Natural killer cell (primary cell): ENCODE data around the gene C18orf32. TPM values are rescaled to one million over a fixed set of nuclear protein-coding genes. Genes with fewer than 3 reads are reported as not detected.
A peak's percentile ranks its signal among the peaks of the same experiment; 100 is the strongest.
"Not testable (repeated sequence)": the region's sequence is repeated elsewhere in the genome, so short reads cannot be mapped to it uniquely, and the experiment has no call there.

Source experiments
- ATAC-seq, 3 donors: fragments of 150-1000 bp in 2 of 3; fragments of 200-7000 bp in 1 of 3; cut with Tn5 transposase; 1 replicate in 1 of 3; 2 replicates in 2 of 3; pipeline ENCODE4 v1.10.0; 2021; ENCODE audit warnings: mild to moderate bottlenecking in 2 of 3, moderate library complexity in 2 of 3
- DNase-seq, 2 donors: peaks; one replicate each; pipeline versions ENCODE4 v3.0.0 to v3.0.0-alpha.2; 2013 to 2021; ENCODE audit warnings: mixed read lengths in 1 of 2
- H3K27ac ChIP-seq: one replicate; pipeline ENCODE4 v1.5.1; 2013; ENCODE audit warnings: mild to moderate bottlenecking, low read length
- H3K27me3 ChIP-seq: one replicate; pipeline ENCODE4 v1.6.1; 2013; ENCODE audit warnings: low read length; ENCODE audit not compliant: control insufficient read depth, insufficient read depth
- H3K36me3 ChIP-seq: one replicate; pipeline ENCODE4 v1.6.1; 2013; ENCODE audit warnings: low read length; ENCODE audit not compliant: control insufficient read depth, insufficient read depth
- H3K4me1 ChIP-seq: one replicate; pipeline ENCODE4 v1.6.1; 2013; ENCODE audit warnings: low read length; ENCODE audit not compliant: control insufficient read depth, insufficient read depth
- H3K4me3 ChIP-seq: one replicate; pipeline ENCODE4 v1.5.1; 2013; ENCODE audit warnings: low read length
- H3K9me3 ChIP-seq: one replicate; pipeline ENCODE4 v1.6.1; 2013; ENCODE audit warnings: low read length; ENCODE audit not compliant: control insufficient read depth, insufficient read depth
- H3K27ac Mint-ChIP-seq, 2 donors: one replicate each; pipeline ENCODE4 v1.8.0; 2022; ENCODE audit warnings: mild to moderate bottlenecking in 2 of 2, mixed read lengths in 2 of 2, moderate library complexity in 1 of 2
- H3K27me3 Mint-ChIP-seq, 2 donors: one replicate each; pipeline ENCODE4 v1.8.0; 2022; ENCODE audit warnings: low read depth in 2 of 2, mixed read lengths in 2 of 2
- H3K36me3 Mint-ChIP-seq: one replicate; pipeline ENCODE4 v1.8.0; 2022; ENCODE audit warnings: mixed read lengths
- H3K4me1 Mint-ChIP-seq, 2 donors: one replicate each; pipeline ENCODE4 v1.8.0; 2022; ENCODE audit warnings: mixed read lengths in 2 of 2
- H3K4me3 Mint-ChIP-seq: one replicate; pipeline ENCODE4 v1.8.0; 2022; ENCODE audit warnings: mild to moderate bottlenecking, moderate library complexity, mixed read lengths
- H3K9me3 Mint-ChIP-seq, 2 donors: one replicate each; pipeline ENCODE4 v1.8.0; 2022; ENCODE audit warnings: mixed read lengths in 2 of 2
- CTCF ChIP-seq: fragments of 200-600 bp; IDR thresholded peaks from one replicate; pipeline ENCODE4 v1.8.0; 2022; ENCODE audit warnings: antibody characterized with exemption
- WGBS: methylation state at CpG from one replicate; pipeline ENCODE4 v1.1.7; 2013; ENCODE audit warnings: missing lambda C conversion rate; ENCODE audit not compliant: insufficient coverage; 5-methylcytosine and 5-hydroxymethylcytosine counted together
- intact Hi-C: fragments of 100-400 bp; cut with micrococcal nuclease; formaldehyde crosslinking; loops from one replicate; pipeline ENCODE4 v1.14.2; 2022
- total RNA-seq, 4 donors: library from RNA; stranded (reverse); fragments of 120-200 nt in 1 of 4; gene quantifications; one replicate each; pipeline versions ENCODE4 v1.2.3 to v1.2.4, GENCODE V29; 2013 to 2022

The C18orf32 gene
- total RNA-seq, 3 donors from 2014 or later (not counting 1 experiment from before 2014, with no cell fraction given): 18.8 to 28.0 (median 23.9) TPM

GRCh38 chr18:49459404-49460171, 27.4 kb downstream of the C18orf32 start:
- no peaks in the 10 kb centered on the region for H3K36me3 ChIP-seq
- H3K4me1 Mint-ChIP-seq: peaks cover 38 to 46% of the 10 kb centered on the region in 2 donors
- peak in 1 of 2 donors; percentile 50 for DNase-seq
- H3K4me3 Mint-ChIP-seq: peak overlapping the region; percentile 90
- H3K27me3 ChIP-seq: no peaks in the 10 kb centered on the region
- H3K27ac ChIP-seq: no peak overlapping the region
- peak; percentile 41 to 58 (median 54) for ATAC-seq
- H3K9me3 Mint-ChIP-seq: no peaks in the 10 kb centered on the region
- peaks cover 15% of the 10 kb centered on the region for H3K4me1 ChIP-seq
- TF ChIP-seq CTCF: no peak
- peak overlapping the region; percentile 89 for H3K4me3 ChIP-seq
- no peaks in the 10 kb centered on the region for H3K9me3 ChIP-seq
- no peaks in the 10 kb centered on the region for H3K27me3 Mint-ChIP-seq
- intact Hi-C loops: loop anchor here (1.0 kb wide), 1 partner anchor 33 kb away; the partner anchor contains the start of gene RPL17
- 20% methylated on average over 15 of the region's 16 CpGs for WGBS
- H3K36me3 Mint-ChIP-seq: no peaks in the 10 kb centered on the region
- peak overlapping the region; percentile 5 to 84 for H3K27ac Mint-ChIP-seq

- intact Hi-C loops: no loop called here
- no peak for TF ChIP-seq CTCF
- Histone ChIP-seq H3K27me3 (no peaks in the 10 kb centered on the region), H3K4me3 (no peak overlapping the region), H3K9me3 (no peaks in the 10 kb centered on the region), H3K36me3 (no peaks in the 10 kb centered on the region), H3K4me1 (peaks cover 15% of the 10 kb centered on the region), H3K27ac (no peak overlapping the region)
- Mint-ChIP-seq H3K27me3 (no peaks in the 10 kb centered on the region), H3K36me3 (no peaks in the 10 kb centered on the region), H3K4me3 (no peak overlapping the region), H3K27ac (peak overlapping the region; percentile 30 to 40), H3K9me3 (no peaks in the 10 kb centered on the region), H3K4me1 (peaks cover 48 to 57% of the 10 kb centered on the region in 2 donors)
- DNase-seq (no peak), ATAC-seq (no peak)
- WGBS: 96% methylated on average over 3 of the region's 4 CpGs
These were observed 29.4 kb downstream of the C18orf32 start for GRCh38 chr18:49457616-49458015.

GRCh38 chr18:49456794-49457193, 30.2 kb downstream of the C18orf32 start:
- H3K27me3 ChIP-seq: no peaks in the 10 kb centered on the region
- H3K9me3 ChIP-seq: no peaks in the 10 kb centered on the region
- H3K36me3 Mint-ChIP-seq: peaks cover 4% of the 10 kb centered on the region
- no peaks in the 10 kb centered on the region for H3K27me3 Mint-ChIP-seq
- no peaks in the 10 kb centered on the region for H3K9me3 Mint-ChIP-seq
- peak overlapping the region; percentile 30 to 40 for H3K27ac Mint-ChIP-seq
- H3K4me1 Mint-ChIP-seq: peaks cover 48 to 60% of the 10 kb centered on the region in 2 donors
- no peak for TF ChIP-seq CTCF
- no peaks in the 10 kb centered on the region for H3K36me3 ChIP-seq
- WGBS: 85% methylated on average over 1 of the region's 1 CpG
- H3K4me1 ChIP-seq: peaks cover 15% of the 10 kb centered on the region
- H3K27ac ChIP-seq: no peak overlapping the region
- H3K4me3 ChIP-seq: no peak overlapping the region
- no peak overlapping the region for H3K4me3 Mint-ChIP-seq
- intact Hi-C loops: no loop called here
- DNase-seq (no peak), ATAC-seq (no peak)

GRCh38 chr18:49452534-49452933, 34.5 kb downstream of the C18orf32 start:
- H3K4me3 Mint-ChIP-seq, H3K4me3 ChIP-seq, H3K27ac Mint-ChIP-seq, H3K4me1 ChIP-seq, H3K36me3 ChIP-seq, intact Hi-C loops, H3K27me3 Mint-ChIP-seq, H3K27ac ChIP-seq, H3K27me3 ChIP-seq, H3K9me3 Mint-ChIP-seq, ATAC-seq, DNase-seq: not testable (repeated sequence)
- H3K4me1 Mint-ChIP-seq: peaks cover 39 to 53% of the 10 kb centered on the region in 2 donors
- WGBS: 98% methylated on average over 9 of the region's 12 CpGs
- peaks cover 11% of the 10 kb centered on the region for H3K9me3 ChIP-seq
- peaks cover 26% of the 10 kb centered on the region for H3K36me3 Mint-ChIP-seq
